ENCODE results near the gene SEC63.
"Not testable (repeated sequence)": the region's sequence is repeated elsewhere in the genome, so short reads cannot be mapped to it uniquely, and the experiment has no call there.

The SEC63 gene

DNA sequence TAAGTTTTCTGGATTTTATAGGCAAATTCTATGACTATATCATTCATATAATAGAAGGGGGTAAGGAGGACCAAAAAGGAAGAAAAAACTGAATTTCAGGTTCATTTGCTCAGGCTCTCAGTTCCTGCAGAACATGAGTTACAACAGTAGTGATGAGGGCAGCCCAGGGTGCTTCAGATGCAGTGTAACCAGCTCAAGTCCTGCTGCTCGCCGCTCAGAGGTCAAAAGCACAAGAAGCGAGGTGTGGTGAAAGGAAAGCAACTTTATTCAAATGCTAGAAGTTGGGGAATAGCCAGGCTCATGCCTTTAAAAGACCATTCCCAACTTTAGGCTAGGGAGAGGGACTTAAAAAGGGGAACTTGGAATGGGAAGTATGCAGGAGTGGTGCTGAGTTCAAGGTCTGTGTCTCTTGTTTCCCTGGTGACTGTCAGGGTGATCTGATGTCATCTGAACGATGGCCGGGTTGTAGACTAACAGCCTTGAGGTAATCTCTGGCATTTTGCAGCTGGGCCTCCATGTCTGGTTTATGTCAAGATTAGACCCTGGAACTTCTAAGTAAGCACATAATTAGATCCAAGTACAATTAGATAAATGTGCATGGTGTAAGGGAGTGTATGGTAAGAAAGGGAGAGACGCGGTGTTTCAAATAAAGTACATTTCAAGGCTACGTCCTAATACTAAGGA, 14.5 kb upstream of the SEC63 start:
- no peak overlapping the region for H3K4me3 ChIP-seq (ENCODE audit: low read depth, low read length)
- DNase-seq (ENCODE audit: low read depth): no peak
- TF ChIP-seq, protein P1, sequence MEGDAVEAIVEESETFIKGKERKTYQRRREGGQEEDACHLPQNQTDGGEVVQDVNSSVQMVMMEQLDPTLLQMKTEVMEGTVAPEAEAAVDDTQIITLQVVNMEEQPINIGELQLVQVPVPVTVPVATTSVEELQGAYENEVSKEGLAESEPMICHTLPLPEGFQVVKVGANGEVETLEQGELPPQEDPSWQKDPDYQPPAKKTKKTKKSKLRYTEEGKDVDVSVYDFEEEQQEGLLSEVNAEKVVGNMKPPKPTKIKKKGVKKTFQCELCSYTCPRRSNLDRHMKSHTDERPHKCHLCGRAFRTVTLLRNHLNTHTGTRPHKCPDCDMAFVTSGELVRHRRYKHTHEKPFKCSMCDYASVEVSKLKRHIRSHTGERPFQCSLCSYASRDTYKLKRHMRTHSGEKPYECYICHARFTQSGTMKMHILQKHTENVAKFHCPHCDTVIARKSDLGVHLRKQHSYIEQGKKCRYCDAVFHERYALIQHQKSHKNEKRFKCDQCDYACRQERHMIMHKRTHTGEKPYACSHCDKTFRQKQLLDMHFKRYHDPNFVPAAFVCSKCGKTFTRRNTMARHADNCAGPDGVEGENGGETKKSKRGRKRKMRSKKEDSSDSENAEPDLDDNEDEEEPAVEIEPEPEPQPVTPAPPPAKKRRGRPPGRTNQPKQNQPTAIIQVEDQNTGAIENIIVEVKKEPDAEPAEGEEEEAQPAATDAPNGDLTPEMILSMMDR (IDR thresholded peaks at IDR 0.05; ENCODE audit: low read depth, low read length, missing control alignments): no peak

DNA sequence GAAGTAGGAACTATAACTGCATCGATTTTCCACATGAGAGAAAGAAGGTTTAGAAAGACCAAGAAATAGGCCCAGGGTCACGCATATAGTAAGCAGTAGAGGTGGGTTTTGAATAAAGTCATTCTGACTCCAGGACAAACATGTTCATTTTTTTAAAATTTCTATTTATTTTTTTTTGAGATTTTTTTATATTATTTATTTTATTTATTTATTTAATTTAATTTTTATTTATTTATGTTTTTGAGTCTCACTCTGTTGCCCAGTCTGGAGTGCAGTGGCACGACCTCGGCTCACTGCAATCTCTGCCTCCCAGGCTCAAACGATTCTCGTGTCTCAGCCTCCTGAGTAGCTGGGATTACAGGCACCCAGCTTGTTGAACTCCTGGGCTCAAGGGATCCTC, 13.2 kb upstream of the SEC63 start:
- TF ChIP-seq, protein P1 (IDR thresholded peaks at IDR 0.05; ENCODE audit: low read depth, low read length, missing control alignments): no peak
- H3K4me3 ChIP-seq (ENCODE audit: low read depth, low read length): no peak overlapping the region
- DNase-seq (ENCODE audit: low read depth): no peak

DNA sequence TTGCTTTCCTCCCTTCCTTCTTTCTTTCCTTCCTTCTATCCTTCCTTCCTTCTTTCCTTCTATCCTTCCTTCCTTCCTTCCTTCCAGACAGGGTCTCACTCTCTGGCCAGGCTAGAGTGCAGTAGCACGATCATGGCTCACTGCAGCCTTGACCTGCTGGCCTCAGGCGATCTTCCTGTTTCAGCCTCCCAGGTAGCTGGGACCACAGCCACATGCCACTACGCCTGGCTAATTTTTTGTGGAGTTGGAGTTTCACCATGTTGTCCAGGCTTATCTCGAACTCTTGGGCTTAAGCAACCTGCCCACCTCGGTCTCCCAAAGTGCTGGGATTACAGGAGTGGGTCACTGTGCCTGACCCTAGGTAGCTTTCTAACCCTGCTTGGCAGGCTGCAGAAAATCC, 12.2 kb upstream of the SEC63 start:
- no peak overlapping the region for H3K4me3 ChIP-seq (ENCODE audit: low read depth, low read length)
- TF ChIP-seq, protein P1 (IDR thresholded peaks at IDR 0.05; ENCODE audit: low read depth, low read length, missing control alignments): no peak
- no peak for DNase-seq (ENCODE audit: low read depth)

DNA sequence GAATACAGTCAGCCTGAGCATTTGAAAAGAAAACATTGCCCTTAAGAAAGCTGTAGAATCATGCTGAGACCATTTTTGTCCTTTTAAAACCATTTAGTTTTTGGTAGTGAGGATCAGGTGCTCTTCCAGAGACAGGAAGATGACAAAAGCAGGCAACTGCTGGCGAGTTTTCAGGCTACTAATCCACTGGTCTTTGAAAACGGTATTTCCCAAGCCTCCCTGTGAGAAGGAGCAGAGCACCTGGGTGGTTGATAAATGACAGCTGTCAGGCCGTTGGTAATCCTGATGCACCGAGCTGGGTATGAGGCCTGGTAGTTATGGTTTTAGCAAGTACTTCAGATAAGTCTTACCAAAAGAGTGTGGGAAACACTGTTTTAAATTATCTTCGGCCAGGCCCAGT, 10.1 kb upstream of the SEC63 start:
- TF ChIP-seq, protein P1 (IDR thresholded peaks at IDR 0.05; ENCODE audit: low read depth, low read length, missing control alignments): no peak
- DNase-seq (ENCODE audit: low read depth): no peak
- no peak overlapping the region for H3K4me3 ChIP-seq (ENCODE audit: low read depth, low read length)

DNA sequence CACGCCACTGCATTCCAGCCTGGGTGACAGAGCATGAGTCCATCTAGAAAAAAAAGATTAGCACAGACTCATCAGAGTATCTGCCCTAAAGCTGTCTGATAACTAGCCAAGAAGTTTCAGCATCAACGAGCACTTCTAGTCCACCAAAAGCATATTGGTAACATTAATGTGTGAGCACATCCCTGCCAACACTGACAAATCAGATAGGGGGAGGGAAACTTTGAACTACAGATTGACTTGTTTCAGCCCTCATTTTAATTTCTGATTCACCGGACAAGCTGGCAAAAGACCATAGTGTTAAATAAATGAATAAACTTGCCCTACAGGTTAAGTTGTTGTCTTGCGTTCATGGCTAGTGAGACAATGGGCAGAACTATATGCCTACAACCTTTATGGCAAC, 7.7 kb upstream of the SEC63 start:
- no peak for DNase-seq (ENCODE audit: low read depth)
- no peak overlapping the region for H3K4me3 ChIP-seq (ENCODE audit: low read depth, low read length)
- TF ChIP-seq, protein P1 (IDR thresholded peaks at IDR 0.05; ENCODE audit: low read depth, low read length, missing control alignments): no peak

DNA sequence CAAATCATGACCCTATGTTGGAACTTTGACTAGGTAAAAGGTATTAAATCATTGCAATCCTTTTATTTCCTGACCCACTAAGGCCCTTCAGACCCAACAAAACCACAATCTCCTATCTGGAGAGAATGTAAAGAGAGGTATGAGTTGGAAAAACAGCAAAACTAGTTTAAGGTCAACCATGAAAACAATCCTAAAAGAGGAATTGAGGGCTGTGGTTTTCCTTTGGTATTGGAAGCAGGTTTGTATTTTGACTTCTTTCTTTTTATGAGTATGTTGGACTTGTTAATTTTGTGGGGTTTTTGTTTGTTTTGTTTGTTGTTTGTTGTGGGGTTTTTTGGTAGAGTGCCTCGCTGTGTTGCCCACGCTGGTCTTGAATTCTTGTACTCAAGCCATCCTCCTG, 4.7 kb upstream of the SEC63 start:
- H3K4me3 ChIP-seq (ENCODE audit: low read depth, low read length): no peak overlapping the region
- TF ChIP-seq, protein P1 (IDR thresholded peaks at IDR 0.05; ENCODE audit: low read depth, low read length, missing control alignments): no peak
- no peak for DNase-seq (ENCODE audit: low read depth)

DNA sequence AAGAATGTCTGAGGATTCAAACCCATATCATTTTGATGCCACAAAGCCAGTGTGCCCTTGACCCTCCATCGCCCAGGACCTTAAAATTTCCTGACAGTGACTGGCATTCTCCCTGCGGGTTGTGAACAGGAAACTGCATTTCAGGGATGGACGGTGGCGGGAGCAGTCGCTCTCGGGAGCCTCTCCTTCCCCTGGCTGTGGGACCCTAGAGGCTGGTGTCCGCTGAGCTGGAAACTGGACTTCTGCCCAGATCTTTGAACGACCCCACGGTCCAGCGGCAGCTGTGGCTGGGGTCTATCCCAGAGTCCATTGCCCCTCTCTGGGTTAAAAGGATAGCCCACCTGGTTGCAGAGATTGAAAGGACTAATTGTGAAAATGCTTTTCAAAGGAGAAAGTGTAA, 1.4 kb upstream of the SEC63 start:
- no peak for DNase-seq (ENCODE audit: low read depth)
- TF ChIP-seq, protein P1 (IDR thresholded peaks at IDR 0.05; ENCODE audit: low read depth, low read length, missing control alignments): no peak
- no peak overlapping the region for H3K4me3 ChIP-seq (ENCODE audit: low read depth, low read length)

DNA sequence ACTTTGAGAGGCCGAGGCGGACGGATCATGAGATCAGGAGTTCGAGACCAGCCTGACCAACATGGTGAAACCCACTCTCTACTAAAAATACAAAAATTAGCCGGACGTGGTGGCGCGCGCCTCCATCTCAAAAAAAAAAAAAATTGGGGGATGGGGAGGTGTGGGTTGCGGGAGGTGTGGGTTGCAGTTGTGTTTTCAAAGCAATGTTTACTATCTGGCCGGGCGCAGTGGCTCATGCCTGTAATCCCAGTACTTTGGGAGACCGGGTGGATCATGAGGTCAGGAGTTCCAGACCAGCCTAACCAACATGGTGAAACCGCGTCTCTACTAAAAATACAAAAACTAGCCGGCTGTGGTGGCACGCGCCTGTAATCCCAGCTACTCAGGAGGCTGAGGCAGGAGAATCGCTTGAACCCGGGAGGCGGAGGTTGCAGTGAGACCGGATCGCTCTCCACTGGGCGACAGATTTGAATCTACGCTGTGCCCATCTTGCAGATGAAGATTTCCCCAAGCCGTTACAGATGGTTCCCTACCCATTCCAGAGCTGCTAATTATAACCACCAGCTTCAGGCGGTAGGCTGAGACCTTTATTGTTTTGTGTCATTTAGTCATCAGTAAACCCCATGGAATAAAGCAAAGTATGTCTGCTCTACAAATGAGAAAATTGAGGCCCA, 818 bp upstream of the SEC63 start:
- peak overlapping the region; percentile 60 for H3K4me3 ChIP-seq (ENCODE audit: low read depth, low read length)
- DNase-seq (ENCODE audit: low read depth): not testable (repeated sequence)
